Measurements from ENCODE around the gene AVPI1.

DNA sequence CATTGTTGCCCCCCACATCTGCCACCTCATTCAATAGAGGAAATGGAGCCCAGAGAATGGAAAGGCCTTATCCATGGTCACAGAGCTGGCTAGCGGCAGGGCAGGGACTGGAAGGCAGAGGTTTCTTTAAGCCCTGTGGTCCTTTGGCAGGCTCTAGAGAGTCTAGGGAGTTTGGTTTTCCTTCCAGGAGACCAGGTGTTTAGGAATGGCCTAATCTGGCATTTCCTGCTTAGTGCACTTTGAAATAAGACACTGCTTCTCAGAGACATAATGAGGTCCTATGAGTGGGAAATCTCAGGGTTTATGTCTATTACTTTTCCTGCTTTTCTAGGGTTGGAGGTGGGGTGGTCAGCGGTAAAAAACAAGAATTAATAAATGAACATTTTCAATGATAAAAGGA, 32.6 kb upstream of the AVPI1 start:
- TF ChIP-seq POLR2A (IDR thresholded peaks at IDR 0.05) (no peak), CTCF (IDR thresholded peaks at IDR 0.05) (no peak)
